Esophagus muscularis mucosa (tissue), 4 donors: ENCODE data around the gene GAS2L2.

Experiments used
- CTCF ChIP-seq, 3 experiments: fragments of 200-600 bp in 2 of 3; fragments of 450-650 bp in 1 of 3; sonication (generic) in 2 of 3; IDR thresholded peaks; one replicate each; pipeline ENCODE4 v1.5.1; 2017 to 2019; ENCODE audit warnings: antibody characterized with exemption in 3 of 3, mild to moderate bottlenecking in 2 of 3, moderate library complexity in 1 of 3
- EP300 ChIP-seq: sonication (generic); formaldehyde crosslinking; IDR thresholded peaks from one replicate; pipeline ENCODE4 v1.6.1; 2017; ENCODE audit warnings: antibody characterized with exemption
- POLR2A ChIP-seq: fragments of 450-650 bp; IDR thresholded peaks from one replicate; pipeline ENCODE4 v1.6.1; 2017; ENCODE audit warnings: antibody characterized with exemption, moderate library complexity, mild to moderate bottlenecking, low read depth
- POLR2AphosphoS5 ChIP-seq, 2 donors: sonication (generic); formaldehyde crosslinking; IDR thresholded peaks; one replicate each; pipeline ENCODE4 v1.6.1; 2017; ENCODE audit warnings: antibody characterized with exemption in 2 of 2

- TF ChIP-seq EP300 (no peak), CTCF (IDR thresholded peaks at IDR 0.05) (no peak), POLR2A (no peak), POLR2AphosphoS5 (IDR thresholded peaks at IDR 0.05) (peak in 1 of 2 donors; percentile 26)
Measured at GRCh38 chr17:35793257-35793656, 40.2 kb upstream of the GAS2L2 start.
